ENCODE measurements around the gene PPM1N. TPM values are rescaled to one million over a fixed set of nuclear protein-coding genes. Genes with fewer than 3 reads are reported as not detected.

PPM1N gene
- total RNA-seq, 1 experiment from 2014 or later, result 5.2 TPM

Other genes starting within 250 kb of the PPM1N start
- 37.7 TPM for gene MARK4, start 247.2 kb upstream of the PPM1N start, total RNA-seq (2021; ENCODE audit: unreplicated experiment)
- not detected for gene CKM, start 175.6 kb upstream of the PPM1N start, total RNA-seq (2021; ENCODE audit: unreplicated experiment)
- gene KLC3, start 157.7 kb upstream of the PPM1N start, total RNA-seq (2021; ENCODE audit: unreplicated experiment), result 22.8 TPM
- gene ERCC2, start 127.9 kb upstream of the PPM1N start, total RNA-seq (2021; ENCODE audit: unreplicated experiment), result 58.9 TPM
- 89.1 TPM for gene PPP1R13L, start 93.4 kb upstream of the PPM1N start, total RNA-seq (2021; ENCODE audit: unreplicated experiment)
- gene POLR1G, start 91.8 kb upstream of the PPM1N start, total RNA-seq (2021; ENCODE audit: unreplicated experiment), result 30.5 TPM
- 103 TPM for gene ERCC1, start 74.5 kb upstream of the PPM1N start, total RNA-seq (2021; ENCODE audit: unreplicated experiment)
- gene FOSB, start 30.4 kb upstream of the PPM1N start, total RNA-seq (2021; ENCODE audit: unreplicated experiment), result 12.6 TPM
- 21.7 TPM for gene RTN2, start 1.4 kb upstream of the PPM1N start, total RNA-seq (2021; ENCODE audit: unreplicated experiment)
- gene VASP, start 9.0 kb downstream of the PPM1N start, total RNA-seq (2021; ENCODE audit: unreplicated experiment), result 152 TPM
- 11.1 TPM for gene OPA3, start 86.4 kb downstream of the PPM1N start, total RNA-seq (2021; ENCODE audit: unreplicated experiment)
- gene GPR4, start 103.8 kb downstream of the PPM1N start, total RNA-seq (2021; ENCODE audit: unreplicated experiment), result 0.10 TPM
- gene EML2, start 141.0 kb downstream of the PPM1N start, total RNA-seq (2021; ENCODE audit: unreplicated experiment), result 131 TPM
- gene GIPR, start 169.8 kb downstream of the PPM1N start, total RNA-seq (2021; ENCODE audit: unreplicated experiment), result 14.1 TPM
- gene SNRPD2, start 193.5 kb downstream of the PPM1N start, total RNA-seq (2021; ENCODE audit: unreplicated experiment), result 927 TPM
- 19.5 TPM for gene QPCTL, start 194.2 kb downstream of the PPM1N start, total RNA-seq (2021; ENCODE audit: unreplicated experiment)
- gene FBXO46, start 232.5 kb downstream of the PPM1N start, total RNA-seq (2021; ENCODE audit: unreplicated experiment), result 31.7 TPM
- 2.1 TPM for gene MEIOSIN, start 235.0 kb downstream of the PPM1N start, total RNA-seq (2021; ENCODE audit: unreplicated experiment)